KG1 (cell line): Measurements from ENCODE around the gene MFAP3.
"Not testable (repeated sequence)": the region's sequence is repeated elsewhere in the genome, so short reads cannot be mapped to it uniquely, and the experiment has no call there.

Source experiments
- DNase-seq: peaks from one replicate; lab custom pipeline; 2025; lab: John Stamatoyannopoulos, UW

Gene MFAP3

GRCh38 chr5:154038707-154039457 is at the start of gene MFAP3, which contains the start of gene FAM114A2:
Gene MFAP3, plus strand, starts transcription at chr5:154038967. Its CDS starts 10,756 bp downstream, at chr5:154049723.
Gene FAM114A2, minus strand, starts transcription at chr5:154038910. Its CDS starts 3,957 bp downstream, at chr5:154034953.
- DNase-seq = peak; percentile 2

- DNase-seq = no peak
Measured at GRCh38 chr5:153991168-153991567, 47.6 kb upstream of the MFAP3 start.

GRCh38 chr5:153998010-153998409 is 40.8 kb upstream of the MFAP3 start:
- DNase-seq = no peak

- DNase-seq = no peak
Measured at GRCh38 chr5:153998768-153999167, 40.0 kb upstream of the MFAP3 start.

GRCh38 chr5:153999995-154000394 is 38.8 kb upstream of the MFAP3 start:
- no peak for DNase-seq

GRCh38 chr5:154000703-154001102 is 38.1 kb upstream of the MFAP3 start:
- DNase-seq = no peak

- no peak for DNase-seq
Measured at GRCh38 chr5:154002093-154002492, 36.7 kb upstream of the MFAP3 start.

GRCh38 chr5:154002511-154003020 is 36.2 kb upstream of the MFAP3 start:
- DNase-seq = no peak

- DNase-seq = no peak
Measured at GRCh38 chr5:154005648-154006047, 33.1 kb upstream of the MFAP3 start.

- no peak for DNase-seq
Measured at GRCh38 chr5:154010660-154011059, 28.1 kb upstream of the MFAP3 start.

- no peak for DNase-seq
Measured at GRCh38 chr5:154015071-154015693, 23.6 kb upstream of the MFAP3 start.

GRCh38 chr5:154018919-154019318 is 19.8 kb upstream of the MFAP3 start:
- DNase-seq = not testable (repeated sequence)

GRCh38 chr5:154025951-154026350 is 12.8 kb upstream of the MFAP3 start:
- no peak for DNase-seq

GRCh38 chr5:154031937-154032489 is 6.8 kb upstream of the MFAP3 start:
- DNase-seq = no peak

- no peak for DNase-seq
Measured at GRCh38 chr5:154034944-154035343, 3.8 kb upstream of the MFAP3 start.

- peak; percentile 4 for DNase-seq
Measured at GRCh38 chr5:154038261-154038706, 483 bp upstream of the MFAP3 start.

GRCh38 chr5:154039458-154039829 is 677 bp downstream of the MFAP3 start:
- DNase-seq = no peak

- DNase-seq = no peak
Measured at GRCh38 chr5:154042766-154043165, 4.0 kb downstream of the MFAP3 start.

- DNase-seq = no peak
Measured at GRCh38 chr5:154044099-154044498, 5.3 kb downstream of the MFAP3 start.

- DNase-seq = no peak
Measured at GRCh38 chr5:154044581-154044980, 5.8 kb downstream of the MFAP3 start.

GRCh38 chr5:154046486-154046885 is 7.7 kb downstream of the MFAP3 start:
- DNase-seq = no peak

- DNase-seq = no peak
Measured at GRCh38 chr5:154047324-154047723, 8.6 kb downstream of the MFAP3 start.

- no peak for DNase-seq
Measured at GRCh38 chr5:154049636-154050035, 10.9 kb downstream of the MFAP3 start.
